ENCODE measurements around the gene C1QTNF12.

The C1QTNF12 gene

GRCh38 chr1:1226566-1227362 is 19.8 kb downstream of the C1QTNF12 start:
- no peak for DNase-seq

DNA sequence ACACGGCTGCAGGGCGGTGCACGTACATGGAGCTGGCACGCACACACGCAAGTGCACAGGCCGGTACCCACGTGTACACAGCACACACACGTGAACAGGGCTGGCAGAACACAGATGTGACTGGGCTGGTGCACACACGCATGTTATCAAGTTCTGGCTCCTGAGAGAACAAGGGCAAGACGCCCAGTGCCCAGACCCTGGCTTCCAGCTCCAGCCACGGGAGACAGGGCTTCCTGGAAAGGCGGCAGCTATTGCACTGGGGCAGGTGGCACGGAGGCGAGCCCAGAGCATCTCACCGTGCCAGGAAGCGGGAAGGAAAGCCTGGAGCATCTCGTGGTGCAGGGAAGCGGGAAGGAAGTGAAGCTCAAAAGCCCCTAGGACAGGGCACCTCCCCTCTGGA is 20.6 kb downstream of the C1QTNF12 start:
- no peak for DNase-seq

GRCh38 chr1:1225238-1225845 is 21.2 kb downstream of the C1QTNF12 start:
- DNase-seq, result no peak

DNA sequence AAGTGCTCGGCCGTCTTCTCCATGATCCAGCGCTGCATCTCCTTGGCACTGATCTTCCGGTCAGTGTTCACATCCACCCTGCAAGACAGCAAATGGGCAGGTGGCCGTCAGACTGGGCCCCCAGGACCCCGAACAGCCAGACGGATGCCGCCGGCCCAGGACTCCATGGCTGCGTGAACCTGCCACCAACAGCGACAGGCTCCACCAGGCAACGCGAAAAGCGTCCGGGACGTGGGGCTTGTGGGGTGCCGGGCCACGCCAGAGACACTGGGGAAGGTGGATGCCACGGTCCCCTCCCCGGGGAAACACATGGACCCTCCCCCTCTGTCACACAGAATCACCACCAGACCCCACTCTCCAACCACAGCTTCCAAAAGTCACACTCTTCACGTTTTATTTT is 22.6 kb downstream of the C1QTNF12 start:
- no peak for DNase-seq

GRCh38 chr1:1223321-1223720 is 23.2 kb downstream of the C1QTNF12 start:
- DNase-seq, result no peak

DNA sequence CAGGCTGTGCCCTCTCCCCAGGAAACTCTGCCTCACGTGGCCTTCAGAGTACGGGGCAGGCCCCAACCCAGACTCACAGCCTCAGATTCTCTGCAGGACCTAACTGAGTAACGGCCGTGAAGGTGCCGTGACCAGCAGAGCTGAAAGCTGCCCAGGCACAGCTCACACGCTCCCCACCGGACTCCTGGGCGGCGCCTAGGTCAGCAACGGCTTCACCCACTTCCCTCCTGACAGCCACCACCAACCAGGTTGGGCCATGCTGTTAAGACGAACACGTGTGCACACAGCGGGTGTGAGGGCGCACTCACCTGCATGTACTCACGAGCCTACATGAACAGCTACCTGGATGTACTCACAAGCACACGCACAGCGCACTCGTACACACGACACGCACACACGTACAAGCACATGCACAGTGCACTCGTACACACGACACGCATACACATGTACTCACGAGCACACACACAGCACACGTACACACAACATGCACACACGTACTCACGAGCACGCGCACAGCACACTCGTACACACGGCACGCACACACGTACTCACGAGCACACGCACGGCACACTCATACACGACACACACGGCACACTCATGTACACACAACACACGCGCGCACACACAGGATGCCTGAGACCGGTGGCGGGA is 23.8 kb downstream of the C1QTNF12 start:
- DNase-seq, result no peak

GRCh38 chr1:1221887-1222574 is 24.5 kb downstream of the C1QTNF12 start:
- DNase-seq, result no peak

DNA sequence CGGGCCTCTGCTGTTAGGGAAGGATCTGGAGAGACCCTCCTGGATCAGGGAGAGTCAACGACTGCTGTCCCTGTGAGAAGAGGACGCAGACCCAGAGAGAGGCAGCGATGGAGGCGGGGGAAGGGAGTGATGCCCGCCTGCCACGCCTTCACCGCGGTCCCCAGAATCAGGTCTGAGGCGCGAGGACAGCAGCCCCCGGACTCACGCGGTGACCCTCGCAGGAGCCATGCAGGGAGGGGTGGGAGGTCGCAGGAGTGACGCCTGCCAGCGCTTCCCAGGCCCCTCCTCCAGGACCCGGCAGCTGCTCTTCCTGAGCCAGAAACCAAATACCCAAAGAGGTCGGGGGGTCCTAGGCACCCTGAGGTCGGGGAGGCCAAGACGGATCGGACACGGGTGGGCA is 26.3 kb downstream of the C1QTNF12 start:
- no peak for DNase-seq

GRCh38 chr1:1219341-1219740 is 27.2 kb downstream of the C1QTNF12 start:
- DNase-seq, result peak; percentile 76

DNA sequence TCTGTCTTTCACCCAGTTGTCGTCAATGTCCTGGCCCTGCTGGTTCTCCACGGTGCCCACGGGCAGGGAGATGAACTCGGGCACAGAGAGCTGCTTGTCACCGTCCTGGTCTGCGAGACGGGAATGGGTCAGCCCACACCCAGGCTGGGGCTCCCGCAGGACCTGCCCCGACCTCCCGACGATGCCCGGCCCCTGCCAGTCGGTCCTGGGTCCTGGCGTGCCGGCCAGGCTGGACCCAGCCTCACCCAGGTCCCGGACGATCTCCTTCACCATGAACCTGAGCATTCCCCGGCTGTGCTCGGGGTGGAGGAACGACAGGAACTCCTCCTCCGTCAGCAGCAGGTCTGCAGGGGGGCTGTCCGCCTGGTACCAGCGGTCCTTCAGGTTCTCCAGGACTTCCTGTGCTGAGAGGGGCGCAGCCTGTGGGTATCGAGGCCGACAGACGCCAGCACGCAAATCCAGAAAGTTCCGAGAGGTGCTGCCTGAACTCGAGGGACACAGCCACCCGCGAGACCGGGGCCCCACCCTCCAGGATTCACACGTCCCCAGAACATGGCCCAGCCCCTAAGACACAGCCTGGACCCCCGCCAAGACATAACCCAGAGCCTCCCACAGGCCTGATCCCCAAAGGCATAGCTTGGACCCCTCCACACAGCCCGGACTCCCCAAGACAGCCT is 27.9 kb downstream of the C1QTNF12 start:
- DNase-seq, result no peak

GRCh38 chr1:1217621-1218523 is 28.6 kb downstream of the C1QTNF12 start:
- DNase-seq, result peak; percentile 41

- DNase-seq, result peak; percentile 76
Measured at GRCh38 chr1:1216770-1217620, 29.5 kb downstream of the C1QTNF12 start.

- no peak for DNase-seq
Measured at GRCh38 chr1:1215881-1216605, 30.5 kb downstream of the C1QTNF12 start.

- DNase-seq, result peak; percentile 50
Measured at GRCh38 chr1:1215080-1215676, 31.3 kb downstream of the C1QTNF12 start.

GRCh38 chr1:1213345-1214265 is 32.9 kb downstream of the C1QTNF12 start, which contains the start of gene TNFRSF4:
Gene TNFRSF4, minus strand, starts transcription at chr1:1214153. Its CDS starts 26 bp downstream, at chr1:1214127.
- peak; percentile 56 for DNase-seq

DNA sequence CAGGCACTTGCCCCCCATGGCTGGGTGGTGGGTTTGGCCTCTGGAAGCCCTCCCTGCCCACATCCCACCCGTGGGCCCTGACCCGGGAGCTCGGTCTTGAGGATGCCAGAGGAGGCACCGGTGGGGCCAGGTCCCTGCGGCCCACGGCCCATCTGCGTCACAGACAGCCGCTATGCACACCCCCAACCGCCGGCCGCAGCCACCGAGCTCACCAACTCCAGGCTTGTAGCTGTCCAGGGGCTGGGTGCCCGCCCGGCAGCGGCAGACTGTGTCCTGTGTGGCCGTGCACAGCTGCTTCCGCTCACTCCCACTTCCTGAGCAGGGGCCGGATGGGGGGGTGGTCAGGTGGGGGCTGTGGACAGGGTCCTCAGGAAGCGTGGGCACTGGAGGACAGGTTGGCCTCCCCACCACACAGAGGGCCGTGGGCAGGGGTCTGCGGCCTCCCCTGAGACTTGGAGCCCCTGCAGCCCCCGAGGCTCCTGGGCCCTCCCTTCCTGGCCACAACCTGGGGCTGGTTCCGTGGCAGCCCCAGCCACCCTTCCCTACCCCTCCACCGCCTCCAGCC is 33.7 kb downstream of the C1QTNF12 start:
- peak; percentile 63 for DNase-seq

DNA sequence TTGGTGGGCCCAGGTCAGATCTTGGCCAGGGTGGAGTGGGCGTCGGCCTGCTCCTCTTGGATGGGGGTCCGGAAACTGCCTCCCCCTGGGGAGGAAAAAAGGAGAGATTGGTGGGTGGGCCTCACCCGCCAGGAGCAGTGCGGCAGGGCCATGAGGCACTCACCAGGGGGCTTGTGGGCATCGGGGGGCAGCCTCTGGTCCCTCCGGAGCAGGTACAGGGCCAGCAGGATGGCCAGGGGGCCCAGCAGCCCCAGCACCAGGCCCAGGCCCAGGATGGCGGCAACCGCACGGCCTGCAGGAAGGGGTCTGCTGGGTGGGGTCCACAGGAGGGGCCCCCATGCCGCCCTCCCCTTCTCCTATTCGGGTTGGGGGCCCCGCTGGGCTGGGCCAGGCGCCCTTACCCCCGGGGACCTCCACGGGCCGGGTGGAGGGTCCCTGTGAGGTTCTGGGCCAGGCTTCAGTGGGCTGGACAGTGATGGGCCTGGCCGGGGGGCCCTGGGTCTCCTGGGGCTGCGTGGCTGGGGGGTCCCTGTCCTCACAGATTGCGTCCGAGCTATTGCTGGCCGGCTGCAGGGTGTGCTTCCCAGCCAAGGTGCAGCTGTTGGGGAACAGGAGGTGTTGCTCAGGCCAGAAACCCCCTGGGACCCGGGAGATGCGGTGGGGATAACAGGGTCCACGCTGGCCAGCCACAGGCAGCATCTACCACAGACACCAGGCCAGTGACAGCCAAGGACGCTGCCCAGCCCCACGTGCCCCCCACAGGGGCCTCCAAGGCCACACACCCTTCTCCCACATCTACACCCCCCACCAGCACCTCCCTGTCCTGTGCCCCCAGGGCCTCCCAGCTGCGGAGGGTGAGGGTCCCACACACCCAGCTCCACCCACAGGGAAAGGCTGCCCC is 34.7 kb downstream of the C1QTNF12 start:
- no peak for DNase-seq
